CD4-positive, alpha-beta T cell treated with Interleukin-15 for 1 hour (primary cell): ENCODE measurements around the gene CA7.

ENCODE experiments used
- DNase-seq: peaks from one replicate; pipeline ENCODE4 v3.0.0-alpha.2; 2020

CA7 gene

DNA sequence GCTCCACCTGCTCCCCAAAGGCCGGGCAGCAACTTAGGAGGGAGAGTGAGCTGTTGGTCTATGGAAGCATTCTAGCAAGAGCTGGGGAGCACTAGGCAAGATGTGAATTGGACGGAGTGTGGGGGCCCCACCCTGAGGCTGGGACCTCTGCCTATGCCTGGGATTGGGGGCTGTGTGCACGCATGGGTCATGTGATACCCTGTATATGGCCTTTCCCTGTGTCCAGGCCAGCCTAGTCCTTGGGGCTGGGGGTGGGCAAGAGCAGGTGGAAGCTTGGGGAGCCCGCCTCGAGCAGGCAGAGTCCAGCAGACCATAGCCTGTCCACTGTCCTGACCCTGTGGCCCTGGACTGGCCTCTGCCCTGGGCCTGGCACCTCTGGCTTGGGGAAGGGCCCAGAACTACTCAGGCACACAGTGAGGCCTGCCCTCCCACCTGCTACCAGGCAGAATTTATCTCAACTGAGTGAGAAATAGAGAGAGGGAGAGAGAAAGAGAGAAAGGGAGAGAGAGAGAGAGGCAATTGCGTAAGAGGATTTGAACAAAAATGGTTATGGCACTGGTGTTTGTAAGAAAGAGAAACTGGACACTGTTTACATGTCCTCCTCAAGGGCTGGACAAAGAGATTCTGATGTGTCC lies 55.2 kb downstream of the CA7 start:
- no peak for DNase-seq

GRCh38 chr16:66899945-66900710 lies 55.9 kb downstream of the CA7 start:
- DNase-seq, result no peak

DNA sequence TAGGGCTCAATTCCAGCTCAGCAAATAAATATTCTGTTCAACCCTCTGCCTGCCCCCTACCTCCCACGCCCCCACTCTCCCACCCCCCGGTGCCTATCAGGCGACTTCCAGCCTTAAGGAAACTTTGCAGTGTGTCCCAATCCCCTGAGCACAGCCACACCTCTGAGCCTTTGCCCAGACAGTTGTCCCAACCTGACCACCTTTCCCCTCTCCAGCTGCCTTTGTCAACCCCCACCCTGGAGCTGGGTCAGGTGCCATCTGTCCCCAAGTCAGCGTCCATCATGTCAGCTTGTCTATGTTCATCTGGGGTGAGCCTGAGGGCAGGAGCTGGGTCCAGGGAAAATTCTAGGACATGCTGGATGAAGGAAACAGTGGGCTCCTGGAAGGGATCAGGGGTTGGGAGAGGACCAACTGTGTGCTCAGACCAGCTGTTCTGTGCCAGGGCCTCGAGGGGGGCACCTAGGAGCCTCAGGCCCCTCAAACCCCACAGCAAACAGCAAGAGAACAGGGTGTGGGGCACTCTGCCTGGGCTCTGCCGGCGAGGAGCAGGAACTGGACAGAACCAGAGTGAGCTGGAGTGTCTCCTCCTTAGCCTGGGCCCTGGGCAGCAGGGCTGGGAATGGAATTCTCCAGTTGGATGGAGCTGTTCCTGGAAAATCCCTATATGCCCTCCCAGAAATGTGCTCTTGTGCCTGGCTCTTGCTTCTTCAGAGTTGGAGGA lies 56.7 kb downstream of the CA7 start:
- no peak for DNase-seq

GRCh38 chr16:66901626-66902025 lies 57.4 kb downstream of the CA7 start:
- no peak for DNase-seq

- DNase-seq, result no peak
Measured at GRCh38 chr16:66902648-66903543, 58.7 kb downstream of the CA7 start.
